Mammary epithelial cell (primary cell): ENCODE measurements around the gene PREX1.

Source experiments
- EZH2 ChIP-seq: IDR thresholded peaks from 2 replicates; pipeline ENCODE4 v1.6.1; 2012; ENCODE audit warnings: low read length, inconsistent platforms, borderline replicate concordance
- TF ChIP-seq, protein P1 (sequence below), 2 donors: IDR thresholded peaks in 1 of 2; conservative IDR thresholded peaks in 1 of 2; 2 replicates each; pipeline ENCODE4 v1.5.1; 2011 to 2012; ENCODE audit warnings: inconsistent platforms in 2 of 2, low read length in 2 of 2, mild to moderate bottlenecking in 2 of 2, control low read depth in 1 of 2, low read depth in 1 of 2; ENCODE audit not compliant: insufficient read depth in 1 of 2; ENCODE audit errors: extremely low read depth in 1 of 2

DNA sequence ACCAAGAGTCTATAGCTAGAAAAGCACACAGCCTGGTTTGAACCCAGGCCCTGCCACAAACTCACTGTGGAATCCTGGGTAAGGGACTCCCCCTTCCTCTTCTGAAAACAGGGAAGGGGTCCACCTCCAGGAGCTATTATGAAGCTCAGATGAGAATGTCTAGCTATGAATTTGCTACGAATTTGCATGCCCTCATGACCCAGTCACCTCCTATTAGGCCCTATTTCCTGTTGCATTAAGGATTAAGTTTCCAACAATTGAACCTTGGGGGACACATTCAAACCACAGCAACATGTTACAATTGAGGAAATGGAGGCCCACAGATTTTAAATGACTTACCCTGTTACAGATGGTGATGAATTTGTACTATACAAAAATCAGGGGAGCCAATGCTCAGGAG is 46.2 kb downstream of the PREX1 start:
- TF ChIP-seq, protein P1, sequence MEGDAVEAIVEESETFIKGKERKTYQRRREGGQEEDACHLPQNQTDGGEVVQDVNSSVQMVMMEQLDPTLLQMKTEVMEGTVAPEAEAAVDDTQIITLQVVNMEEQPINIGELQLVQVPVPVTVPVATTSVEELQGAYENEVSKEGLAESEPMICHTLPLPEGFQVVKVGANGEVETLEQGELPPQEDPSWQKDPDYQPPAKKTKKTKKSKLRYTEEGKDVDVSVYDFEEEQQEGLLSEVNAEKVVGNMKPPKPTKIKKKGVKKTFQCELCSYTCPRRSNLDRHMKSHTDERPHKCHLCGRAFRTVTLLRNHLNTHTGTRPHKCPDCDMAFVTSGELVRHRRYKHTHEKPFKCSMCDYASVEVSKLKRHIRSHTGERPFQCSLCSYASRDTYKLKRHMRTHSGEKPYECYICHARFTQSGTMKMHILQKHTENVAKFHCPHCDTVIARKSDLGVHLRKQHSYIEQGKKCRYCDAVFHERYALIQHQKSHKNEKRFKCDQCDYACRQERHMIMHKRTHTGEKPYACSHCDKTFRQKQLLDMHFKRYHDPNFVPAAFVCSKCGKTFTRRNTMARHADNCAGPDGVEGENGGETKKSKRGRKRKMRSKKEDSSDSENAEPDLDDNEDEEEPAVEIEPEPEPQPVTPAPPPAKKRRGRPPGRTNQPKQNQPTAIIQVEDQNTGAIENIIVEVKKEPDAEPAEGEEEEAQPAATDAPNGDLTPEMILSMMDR (conservative IDR thresholded peaks at IDR 0.05 in 1 of 2, IDR thresholded peaks at IDR 0.05 in 1 of 2; ENCODE audit: extremely low read depth in 1 of 2, insufficient read depth in 1 of 2, low read depth in 1 of 2, low read length in 2 of 2): no peak
- no peak for TF ChIP-seq EZH2
